NCI-H510A (cell line): ENCODE measurements around the gene OTOR.

Source experiments
- DNase-seq: peaks from one replicate; lab custom pipeline; 2025; lab: John Stamatoyannopoulos, UW

The OTOR gene, protein sequence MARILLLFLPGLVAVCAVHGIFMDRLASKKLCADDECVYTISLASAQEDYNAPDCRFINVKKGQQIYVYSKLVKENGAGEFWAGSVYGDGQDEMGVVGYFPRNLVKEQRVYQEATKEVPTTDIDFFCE

GRCh38 chr20:16748308-16748900 is at the start of gene OTOR:
Gene OTOR (plus strand): TSS chr20:16748358. CDS start chr20:16748402, 44 bp downstream.
- DNase-seq = no peak

- DNase-seq = no peak
Measured at GRCh38 chr20:16699293-16699692, 48.9 kb upstream of the OTOR start.

DNA sequence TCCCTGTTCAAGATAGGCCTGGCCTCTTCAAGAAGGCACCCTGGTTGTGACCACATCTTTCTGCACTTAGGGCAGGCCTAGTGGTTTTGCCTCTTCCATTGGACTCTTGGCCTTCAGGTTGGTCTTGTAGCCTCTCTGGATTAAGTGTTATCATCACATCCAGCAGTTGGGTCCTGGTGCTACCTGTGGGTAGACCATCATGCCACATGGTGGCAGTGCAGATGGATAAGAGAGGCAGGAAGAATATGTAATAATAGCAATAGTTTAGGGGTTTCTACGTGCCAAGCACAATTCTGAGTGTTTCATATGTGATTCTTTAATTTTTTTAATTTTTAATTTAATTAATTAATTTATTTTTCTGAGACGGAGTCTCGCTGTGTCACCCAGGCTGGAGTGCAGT is 46.9 kb upstream of the OTOR start:
- no peak for DNase-seq

- no peak for DNase-seq
Measured at GRCh38 chr20:16703570-16703969, 44.6 kb upstream of the OTOR start.

DNA sequence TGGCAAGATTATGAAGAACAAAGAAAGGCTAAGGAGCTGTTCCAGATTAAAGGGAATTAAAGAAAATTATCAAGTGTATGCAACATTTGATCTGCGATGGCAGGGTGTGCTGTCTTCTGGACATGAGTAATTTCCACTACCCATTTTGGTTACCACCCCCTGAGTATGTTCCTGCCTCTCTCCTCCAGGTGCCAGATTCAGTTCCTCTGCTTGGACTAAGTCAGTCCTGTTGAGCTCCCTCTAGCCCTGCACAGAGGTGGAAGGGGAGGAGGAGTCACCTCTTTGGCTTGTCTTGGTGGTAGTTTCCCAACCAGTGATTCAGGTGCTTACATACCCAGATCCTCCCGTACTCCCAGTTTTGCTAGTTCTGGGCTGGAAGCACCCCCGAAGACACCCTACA is 40.5 kb upstream of the OTOR start:
- no peak for DNase-seq

- no peak for DNase-seq
Measured at GRCh38 chr20:16708602-16709001, 39.6 kb upstream of the OTOR start.

GRCh38 chr20:16709017-16709416 is 39.1 kb upstream of the OTOR start:
- DNase-seq = no peak

- DNase-seq = no peak
Measured at GRCh38 chr20:16710781-16711180, 37.4 kb upstream of the OTOR start.

GRCh38 chr20:16711661-16712258 is 36.4 kb upstream of the OTOR start:
- no peak for DNase-seq

- DNase-seq = peak; percentile 29
Measured at GRCh38 chr20:16712511-16712947, 35.6 kb upstream of the OTOR start.

DNA sequence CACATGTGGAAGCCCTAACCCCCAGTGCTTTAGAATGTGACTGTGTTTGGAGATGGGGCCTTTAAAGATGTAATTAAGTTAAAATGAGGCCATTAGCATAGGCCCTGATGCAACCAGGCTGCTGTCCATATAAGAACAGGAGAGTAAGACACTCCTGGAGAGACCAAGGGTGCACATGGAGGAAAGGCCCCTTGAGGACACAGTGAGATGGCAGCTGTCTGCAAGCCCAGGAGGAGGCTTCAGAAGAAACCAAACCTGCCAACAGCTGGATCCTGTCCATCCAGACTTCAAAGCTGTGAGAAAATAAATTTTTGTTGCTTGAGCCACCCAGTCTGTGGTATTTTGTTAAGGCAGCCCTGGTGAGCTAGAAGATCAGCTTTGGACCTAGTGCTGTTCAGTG is 35.1 kb upstream of the OTOR start:
- DNase-seq = no peak

GRCh38 chr20:16714242-16714641 is 33.9 kb upstream of the OTOR start:
- DNase-seq = no peak

GRCh38 chr20:16714751-16715150 is 33.4 kb upstream of the OTOR start:
- DNase-seq = no peak

- no peak for DNase-seq
Measured at GRCh38 chr20:16719421-16719820, 28.7 kb upstream of the OTOR start.

- no peak for DNase-seq
Measured at GRCh38 chr20:16729080-16729479, 19.1 kb upstream of the OTOR start.

- peak; percentile 96 for DNase-seq
Measured at GRCh38 chr20:16729565-16730460, 18.3 kb upstream of the OTOR start, which contains the start of gene SNRPB2. Gene SNRPB2 (plus strand): TSS chr20:16730026. CDS start chr20:16731703, 1,677 bp downstream.

GRCh38 chr20:16732506-16733152 is 15.5 kb upstream of the OTOR start:
- no peak for DNase-seq

DNA sequence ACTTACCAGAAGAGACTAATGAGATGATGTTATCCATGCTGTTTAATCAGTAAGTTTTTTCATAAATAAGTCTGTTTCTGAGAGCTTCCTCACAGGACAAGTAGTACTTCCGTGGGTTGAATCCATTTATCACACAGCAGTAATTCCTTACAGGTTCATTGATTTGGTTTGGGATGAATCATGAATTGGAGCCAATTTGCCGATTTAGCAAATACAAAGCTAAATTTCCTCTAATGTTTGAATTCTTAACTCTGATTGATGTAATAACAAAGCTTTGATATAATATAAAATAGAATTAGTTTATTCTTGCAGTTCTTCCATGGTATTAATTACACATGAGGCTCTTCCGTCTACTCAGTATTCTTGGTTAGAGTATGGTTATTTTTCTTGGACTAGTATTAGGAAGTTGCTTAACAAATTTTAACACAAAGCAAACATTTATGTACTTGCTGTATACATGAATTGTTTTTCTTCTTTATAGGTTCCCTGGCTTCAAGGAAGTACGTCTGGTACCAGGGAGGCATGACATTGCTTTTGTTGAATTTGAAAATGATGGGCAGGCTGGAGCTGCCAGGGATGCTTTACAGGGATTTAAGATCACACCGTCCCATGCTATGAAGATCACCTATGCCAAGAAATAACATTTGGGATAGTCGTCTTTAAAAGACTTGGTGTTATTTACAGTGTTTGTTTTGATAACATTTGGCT is 7.6 kb upstream of the OTOR start:
- no peak for DNase-seq

- no peak for DNase-seq
Measured at GRCh38 chr20:16744178-16744807, 3.9 kb upstream of the OTOR start.

DNA sequence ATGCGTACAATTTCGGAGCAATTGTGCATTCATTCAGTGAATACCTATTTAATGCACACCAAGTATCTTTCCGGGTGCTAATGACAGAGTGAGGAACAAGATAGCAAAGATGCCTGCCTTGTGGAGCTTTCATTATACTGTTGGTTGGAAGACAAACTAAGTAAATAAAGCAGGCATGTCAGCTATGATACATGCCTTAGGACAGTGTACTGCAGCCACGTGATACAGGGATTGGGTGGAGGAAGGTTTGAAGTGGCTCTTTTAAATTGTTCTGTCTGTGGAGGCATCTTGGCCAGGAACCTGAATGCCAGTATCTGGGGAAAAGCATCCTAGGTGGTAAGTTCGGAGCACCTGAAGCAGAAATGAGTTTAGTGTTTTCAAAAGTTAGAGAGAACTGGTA is 3.0 kb upstream of the OTOR start:
- no peak for DNase-seq

- DNase-seq = peak; percentile 55
Measured at GRCh38 chr20:16747291-16747811, 807 bp upstream of the OTOR start.
